ENCODE results near the gene MMRN1. TPM values are rescaled to one million over a fixed set of nuclear protein-coding genes. Genes with fewer than 3 reads are reported as not detected.

MMRN1 gene
- total RNA-seq, 1 donor from 2014 or later = 67.4 TPM

GRCh38 chr4:90001023-90001422 lies 106.4 kb downstream of the MMRN1 start:
- DNase-seq (no peak), ATAC-seq (no peak)
- H3K9me3 ChIP-seq = no peaks in the 10 kb centered on the region
- no peak overlapping the region for H3K27ac ChIP-seq
- no peaks in the 10 kb centered on the region for H3K27me3 ChIP-seq
- TF ChIP-seq, protein P1, sequence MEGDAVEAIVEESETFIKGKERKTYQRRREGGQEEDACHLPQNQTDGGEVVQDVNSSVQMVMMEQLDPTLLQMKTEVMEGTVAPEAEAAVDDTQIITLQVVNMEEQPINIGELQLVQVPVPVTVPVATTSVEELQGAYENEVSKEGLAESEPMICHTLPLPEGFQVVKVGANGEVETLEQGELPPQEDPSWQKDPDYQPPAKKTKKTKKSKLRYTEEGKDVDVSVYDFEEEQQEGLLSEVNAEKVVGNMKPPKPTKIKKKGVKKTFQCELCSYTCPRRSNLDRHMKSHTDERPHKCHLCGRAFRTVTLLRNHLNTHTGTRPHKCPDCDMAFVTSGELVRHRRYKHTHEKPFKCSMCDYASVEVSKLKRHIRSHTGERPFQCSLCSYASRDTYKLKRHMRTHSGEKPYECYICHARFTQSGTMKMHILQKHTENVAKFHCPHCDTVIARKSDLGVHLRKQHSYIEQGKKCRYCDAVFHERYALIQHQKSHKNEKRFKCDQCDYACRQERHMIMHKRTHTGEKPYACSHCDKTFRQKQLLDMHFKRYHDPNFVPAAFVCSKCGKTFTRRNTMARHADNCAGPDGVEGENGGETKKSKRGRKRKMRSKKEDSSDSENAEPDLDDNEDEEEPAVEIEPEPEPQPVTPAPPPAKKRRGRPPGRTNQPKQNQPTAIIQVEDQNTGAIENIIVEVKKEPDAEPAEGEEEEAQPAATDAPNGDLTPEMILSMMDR (IDR thresholded peaks at IDR 0.05) = no peak
- H3K36me3 ChIP-seq = no peaks in the 10 kb centered on the region
- intact Hi-C loops (cut with DNase I) = no loop called here
- no peak overlapping the region for H3K4me3 ChIP-seq
- no peaks in the 10 kb centered on the region for H3K4me1 ChIP-seq

GRCh38 chr4:90002441-90003062 lies 107.9 kb downstream of the MMRN1 start:
- H3K27ac ChIP-seq = no peak overlapping the region
- intact Hi-C loops (cut with DNase I) = no loop called here
- ATAC-seq (no peak), DNase-seq (no peak)
- H3K4me1 ChIP-seq = no peaks in the 10 kb centered on the region
- TF ChIP-seq, protein P1 (IDR thresholded peaks at IDR 0.05) = no peak
- H3K27me3 ChIP-seq = no peaks in the 10 kb centered on the region
- no peak overlapping the region for H3K4me3 ChIP-seq
- H3K36me3 ChIP-seq = no peaks in the 10 kb centered on the region
- no peaks in the 10 kb centered on the region for H3K9me3 ChIP-seq

Other genes with a start within 250 kb of the MMRN1 start
- gene SNCA, start 57.7 kb upstream of the MMRN1 start, total RNA-seq = 12.1 TPM
- 7.4 TPM for gene CCSER1, start 232.5 kb downstream of the MMRN1 start, total RNA-seq